GM19397 (cell line): ENCODE data around the gene AMBRA1.
"Not testable (repeated sequence)": the region's sequence is repeated elsewhere in the genome, so short reads cannot be mapped to it uniquely, and the experiment has no call there.

Experiments used
- ATAC-seq: cut with Tn5 transposase; IDR thresholded peaks from one replicate; pipeline ENCODE4 v1.9.1; 2021; ENCODE audit warnings: mild to moderate bottlenecking, moderate library complexity; ENCODE audit not compliant: unreplicated experiment

Gene AMBRA1

DNA sequence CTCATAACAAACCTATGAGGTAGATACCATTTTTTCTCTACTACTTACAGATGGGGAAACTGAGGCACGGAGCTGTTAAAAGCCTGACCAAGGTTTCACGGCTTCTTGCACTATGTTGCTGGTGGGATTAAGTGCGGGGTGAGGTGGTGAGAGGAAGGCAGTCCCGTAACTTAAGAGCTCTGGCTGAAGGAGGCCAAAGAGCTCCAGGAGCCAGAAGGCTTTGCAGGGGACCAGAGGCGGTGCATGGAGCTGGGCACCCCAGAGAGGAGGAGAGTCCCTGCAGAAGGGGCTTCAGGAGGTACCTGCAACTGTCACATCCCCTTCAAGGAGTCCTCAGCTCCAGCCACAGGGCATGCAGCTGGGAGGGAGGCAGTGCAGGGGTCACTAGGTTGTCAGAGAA is 206.4 kb downstream of the AMBRA1 start:
- no peak for ATAC-seq

DNA sequence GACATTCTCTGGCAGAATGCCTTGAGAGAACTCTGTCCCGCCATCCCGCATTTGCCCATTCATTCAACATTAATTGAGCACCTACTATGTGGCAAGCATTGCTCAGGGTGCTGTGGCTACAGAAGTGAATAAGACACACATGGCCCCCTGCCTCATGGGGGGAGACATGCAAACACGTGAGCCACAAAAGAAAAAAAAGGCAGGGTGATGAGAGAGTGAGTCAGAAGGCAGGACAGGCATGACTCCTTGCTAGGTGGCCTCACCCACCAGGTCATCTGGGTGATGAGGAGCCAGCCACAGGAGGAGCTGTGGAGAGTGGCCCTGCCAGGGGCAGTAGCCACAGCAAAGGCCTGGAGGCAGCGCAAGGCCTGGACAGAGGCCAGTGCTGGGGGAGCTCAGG is 207.1 kb downstream of the AMBRA1 start:
- ATAC-seq = no peak

DNA sequence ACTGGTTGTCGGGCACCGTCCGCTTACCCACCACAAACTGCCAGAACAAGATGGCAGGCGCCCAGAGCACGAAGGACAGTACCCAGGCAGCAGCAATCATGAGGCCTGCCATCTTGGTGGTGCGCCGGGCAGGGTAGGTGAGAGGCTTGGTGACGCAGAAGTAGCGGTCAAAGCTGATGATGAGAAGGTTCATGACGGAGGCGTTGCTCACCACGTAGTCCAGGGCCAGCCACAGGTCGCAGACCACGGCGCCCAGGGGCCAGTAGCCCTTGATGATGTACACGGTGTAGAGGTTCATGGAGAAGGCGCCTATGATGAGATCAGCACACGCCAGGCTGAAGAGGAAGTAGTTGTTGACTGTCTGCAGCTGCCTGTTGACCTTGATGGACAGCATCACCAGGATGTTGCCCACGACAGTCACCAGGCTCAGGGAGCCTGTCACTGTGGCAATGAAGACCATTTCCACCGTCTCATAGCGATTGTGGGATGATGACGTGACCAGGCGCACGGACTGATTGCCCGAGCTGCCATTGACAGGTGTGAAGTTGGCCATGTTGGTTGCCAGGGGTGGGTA is 207.7 kb downstream of the AMBRA1 start:
- no peak for ATAC-seq

DNA sequence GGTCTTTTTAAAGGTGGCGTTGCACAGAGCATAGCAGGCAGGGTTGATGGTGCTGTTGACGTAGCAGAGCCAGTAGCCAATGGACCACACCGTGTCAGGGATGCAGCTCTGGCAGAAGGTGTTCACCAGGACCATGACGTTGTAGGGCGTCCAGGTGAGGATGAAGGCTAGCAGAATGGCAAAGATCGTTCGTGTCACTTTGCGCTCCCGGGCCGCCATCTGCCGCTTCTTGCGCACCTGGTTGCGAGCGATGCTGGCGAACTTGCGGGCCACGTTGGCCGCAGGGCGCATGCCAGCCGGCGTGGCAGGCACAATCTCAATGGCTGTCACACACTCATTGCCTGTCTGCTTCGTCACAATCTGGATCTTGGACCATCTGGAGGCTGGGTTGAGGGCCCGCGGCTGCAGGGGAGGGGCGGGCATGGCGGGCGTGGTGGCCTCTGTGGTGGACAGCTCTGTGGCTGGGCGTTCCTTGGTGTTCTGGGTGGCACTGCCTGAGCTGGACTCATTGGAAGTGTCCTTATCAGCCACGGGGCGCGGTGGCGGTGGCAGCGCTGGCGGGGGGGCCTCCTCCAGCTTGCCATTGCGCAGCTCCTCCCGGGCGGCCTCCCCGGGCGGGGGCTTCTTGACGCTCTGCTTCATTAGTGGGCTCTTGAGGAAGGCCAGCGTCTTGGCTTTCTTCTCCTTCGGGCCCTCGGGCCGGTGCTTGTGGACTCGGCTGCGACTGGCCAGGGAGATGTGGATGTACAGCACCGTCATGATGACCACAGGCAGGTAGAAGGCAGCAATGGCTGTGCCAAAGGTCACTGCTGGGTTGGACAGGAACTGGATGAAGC is 208.4 kb downstream of the AMBRA1 start:
- no peak for ATAC-seq

- ATAC-seq = no peak
Measured at GRCh38 chr11:46383974-46384701, 209.7 kb downstream of the AMBRA1 start.

- no peak for ATAC-seq
Measured at GRCh38 chr11:46383404-46383758, 210.4 kb downstream of the AMBRA1 start.

DNA sequence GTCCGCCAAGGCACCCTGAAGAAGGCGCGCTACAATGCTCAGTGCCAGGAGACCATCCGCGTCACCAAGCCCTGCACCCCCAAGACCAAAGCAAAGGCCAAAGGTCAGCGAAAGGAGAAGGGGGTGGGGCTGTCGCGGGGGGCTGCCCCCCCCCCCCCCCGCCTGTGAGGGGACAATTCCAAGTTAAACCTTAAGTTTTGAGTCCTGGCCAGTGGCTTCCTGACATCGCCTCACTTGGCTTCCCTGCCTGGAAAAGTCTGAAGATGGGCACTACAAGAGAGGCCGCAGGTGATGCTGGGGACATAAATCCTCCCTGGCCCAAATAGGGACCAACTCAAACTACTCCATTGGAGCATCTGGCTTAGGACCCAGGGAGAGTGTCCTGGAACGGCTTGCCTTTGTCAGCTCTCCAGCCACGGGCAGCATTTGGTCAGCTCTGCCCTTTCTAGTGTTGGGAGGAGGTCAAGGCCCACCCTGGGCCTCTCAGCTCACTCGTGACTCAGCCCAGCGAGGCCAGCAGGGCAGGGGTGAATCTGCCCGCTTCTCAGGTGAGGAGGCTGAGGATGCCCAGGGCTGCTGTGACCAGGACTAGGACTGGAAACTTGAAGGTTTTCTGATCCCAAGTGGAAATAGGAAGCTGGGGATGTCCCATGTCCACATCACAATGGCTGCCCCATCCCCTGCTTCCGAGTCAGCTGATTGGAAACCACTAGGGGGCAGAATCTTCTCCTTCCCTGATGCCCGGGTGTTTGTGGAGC is 211.0 kb downstream of the AMBRA1 start:
- ATAC-seq = no peak

DNA sequence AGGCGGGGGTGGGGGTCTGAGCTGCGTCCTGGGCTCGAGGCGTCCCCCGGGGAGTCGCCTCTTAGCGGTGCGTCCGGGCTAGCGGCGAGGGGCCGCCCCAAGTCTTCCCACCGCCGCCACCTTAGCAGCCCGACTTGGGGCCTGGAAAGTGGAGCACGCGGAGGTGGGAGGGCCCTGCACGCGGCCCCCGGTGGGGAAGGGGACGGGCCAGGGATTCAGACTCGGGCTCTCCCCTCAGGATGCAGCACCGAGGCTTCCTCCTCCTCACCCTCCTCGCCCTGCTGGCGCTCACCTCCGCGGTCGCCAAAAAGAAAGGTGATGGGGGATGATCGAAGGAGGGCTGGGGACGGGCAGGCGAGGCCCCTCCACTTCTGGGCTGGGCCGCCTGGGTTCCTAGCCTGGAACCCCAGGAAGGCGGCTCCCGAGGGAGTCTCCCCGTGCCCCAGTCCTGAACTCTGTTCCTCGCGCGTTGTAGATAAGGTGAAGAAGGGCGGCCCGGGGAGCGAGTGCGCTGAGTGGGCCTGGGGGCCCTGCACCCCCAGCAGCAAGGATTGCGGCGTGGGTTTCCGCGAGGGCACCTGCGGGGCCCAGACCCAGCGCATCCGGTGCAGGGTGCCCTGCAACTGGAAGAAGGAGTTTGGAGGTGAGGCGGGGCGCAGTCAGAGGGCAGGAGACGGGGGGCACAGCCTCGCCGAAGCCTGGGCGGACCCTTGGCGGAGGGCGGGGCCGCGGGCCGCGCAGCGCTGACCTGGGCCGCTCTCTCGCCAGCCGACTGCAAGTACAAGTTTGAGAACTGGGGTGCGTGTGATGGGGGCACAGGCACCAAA is 211.8 kb downstream of the AMBRA1 start:
- no peak for ATAC-seq

- no peak for ATAC-seq
Measured at GRCh38 chr11:46381048-46381818, 212.6 kb downstream of the AMBRA1 start, which contains the start of gene MDK. Gene MDK (plus strand): TSS chr11:46381669. CDS start chr11:46382058, 389 bp downstream.

GRCh38 chr11:46380340-46381047 is 213.3 kb downstream of the AMBRA1 start:
- ATAC-seq = no peak

- ATAC-seq = not testable (repeated sequence)
Measured at GRCh38 chr11:46379482-46380293, 214.1 kb downstream of the AMBRA1 start.

DNA sequence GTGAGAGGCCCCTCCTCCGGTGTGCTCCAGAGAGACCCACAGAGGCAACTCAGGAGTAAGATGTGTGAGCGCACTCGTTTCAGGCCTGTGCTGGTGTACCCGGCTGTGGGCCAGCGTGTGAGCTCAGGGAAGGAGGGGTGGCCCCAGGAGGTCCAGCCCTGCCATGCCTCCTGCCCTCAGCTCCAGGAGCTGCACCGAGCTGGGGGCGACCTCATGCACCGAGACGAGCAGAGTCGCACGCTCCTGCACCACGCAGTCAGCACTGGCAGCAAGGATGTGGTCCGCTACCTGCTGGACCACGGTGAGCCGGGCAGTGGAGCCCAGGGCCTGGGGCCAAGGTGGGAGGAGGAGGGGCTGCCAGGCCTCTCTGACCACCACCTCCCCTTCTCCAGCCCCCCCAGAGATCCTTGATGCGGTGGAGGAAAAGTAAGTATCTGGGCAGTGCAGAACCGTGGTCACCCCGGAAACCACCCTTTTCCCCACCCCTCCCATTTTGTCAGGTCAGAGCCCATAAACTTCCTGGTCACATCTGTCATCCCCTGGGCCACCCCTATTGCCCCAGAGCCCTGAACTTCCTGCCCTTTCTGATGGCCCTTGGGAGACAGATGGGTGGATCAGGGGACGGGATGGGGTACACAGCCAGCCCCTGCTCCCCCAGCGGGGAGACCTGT is 214.9 kb downstream of the AMBRA1 start:
- ATAC-seq = no peak

DNA sequence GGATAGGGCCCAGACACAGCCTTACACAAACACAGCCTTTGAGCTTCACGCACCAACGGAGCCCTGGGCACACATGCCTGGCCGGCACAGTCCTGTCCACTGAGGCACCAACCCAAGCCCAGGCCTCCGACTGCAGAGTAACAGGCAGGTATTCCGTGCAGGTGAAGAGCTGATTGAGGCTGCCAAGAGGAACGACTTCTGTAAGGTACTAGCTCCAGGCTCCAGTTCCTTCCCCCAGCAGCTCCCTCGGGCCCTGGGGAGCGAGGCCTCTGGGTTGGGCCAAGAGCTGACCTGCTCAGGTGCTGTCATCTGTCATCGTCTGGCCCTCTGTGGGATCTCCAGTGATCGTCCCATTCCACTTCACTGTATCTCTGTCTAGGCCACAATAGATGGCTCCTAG is 215.5 kb downstream of the AMBRA1 start:
- no peak for ATAC-seq

- no peak for ATAC-seq
Measured at GRCh38 chr11:46377831-46378230, 216.0 kb downstream of the AMBRA1 start.

GRCh38 chr11:46377290-46377689 is 216.5 kb downstream of the AMBRA1 start:
- ATAC-seq = no peak

GRCh38 chr11:46376258-46377050 is 217.4 kb downstream of the AMBRA1 start:
- ATAC-seq = no peak
